ENCODE results near the gene C10orf143. TPM values are rescaled to one million over a fixed set of nuclear protein-coding genes. Genes with fewer than 3 reads are reported as not detected.

The C10orf143 gene
- total RNA-seq, 1 donor from 2014 or later = 1.6 TPM

DNA sequence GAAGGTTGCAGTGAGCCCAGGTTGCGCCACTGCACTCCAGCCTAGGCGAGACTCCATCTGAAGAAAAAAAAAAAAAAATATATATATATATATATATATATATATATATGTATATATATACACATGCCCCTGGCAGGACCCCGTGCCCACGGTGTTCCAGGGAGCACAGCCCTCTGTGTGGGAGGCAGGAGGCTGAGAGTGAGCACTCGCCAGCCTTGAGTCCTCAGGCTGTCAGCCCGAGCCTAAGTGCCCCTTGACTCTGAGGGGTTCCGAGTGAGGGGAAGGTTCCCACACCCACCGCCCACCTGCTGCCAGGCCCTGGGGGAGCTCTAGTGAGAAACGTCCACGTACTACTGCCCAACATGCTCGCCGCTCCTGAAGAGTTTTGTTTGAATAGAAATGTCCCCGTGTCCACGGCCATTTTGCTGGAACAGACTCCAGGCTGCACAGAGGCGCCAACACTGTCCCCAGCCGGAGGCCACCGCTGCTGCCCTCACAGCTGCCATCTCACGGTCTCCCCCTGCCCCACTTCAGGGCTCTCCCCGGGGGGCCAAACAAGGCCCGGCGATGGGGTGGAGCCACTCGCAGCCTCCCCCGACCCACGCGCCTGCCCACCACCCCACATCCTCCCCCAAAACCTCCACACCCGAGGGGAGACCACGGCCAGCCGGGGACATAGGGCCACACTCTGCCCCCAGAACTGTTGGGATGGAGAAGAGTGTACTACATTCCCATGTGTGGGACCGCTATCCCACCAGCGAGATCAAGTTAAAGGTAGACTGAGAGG, 83.8 kb downstream of the C10orf143 start:
- Mint-ChIP-seq H3K27me3 (ENCODE audit: insufficient read depth, low read depth) (peaks cover 4% of the 10 kb centered on the region), H3K9me3 (peaks cover 4% of the 10 kb centered on the region), H3K27ac (no peak overlapping the region), H3K36me3 (no peaks in the 10 kb centered on the region), H3K4me1 (peaks cover 2% of the 10 kb centered on the region), H3K4me3 (no peak overlapping the region)
- Histone ChIP-seq H3K27ac (no peak overlapping the region), H3K9me3 (ENCODE audit: low read depth) (no peaks in the 10 kb centered on the region), H3K4me3 (no peak overlapping the region), H3K9ac (no peak overlapping the region), H3K79me2 (ENCODE audit: low read depth) (no peaks in the 10 kb centered on the region), H3K36me3 (no peaks in the 10 kb centered on the region), H3F3A (ENCODE audit: low read depth) (no peaks in the 10 kb centered on the region), H4K20me1 (ENCODE audit: low read depth) (no peaks in the 10 kb centered on the region), H3K27me3 (no peaks in the 10 kb centered on the region), H3K4me1 (no peaks in the 10 kb centered on the region), H2AFZ (replicated peaks) (no peak overlapping the region), H3K4me2 (no peak overlapping the region)
- no peak for TF ChIP-seq EZH2phosphoT487 (IDR thresholded peaks at IDR 0.05)
- TF ChIP-seq, protein P1, sequence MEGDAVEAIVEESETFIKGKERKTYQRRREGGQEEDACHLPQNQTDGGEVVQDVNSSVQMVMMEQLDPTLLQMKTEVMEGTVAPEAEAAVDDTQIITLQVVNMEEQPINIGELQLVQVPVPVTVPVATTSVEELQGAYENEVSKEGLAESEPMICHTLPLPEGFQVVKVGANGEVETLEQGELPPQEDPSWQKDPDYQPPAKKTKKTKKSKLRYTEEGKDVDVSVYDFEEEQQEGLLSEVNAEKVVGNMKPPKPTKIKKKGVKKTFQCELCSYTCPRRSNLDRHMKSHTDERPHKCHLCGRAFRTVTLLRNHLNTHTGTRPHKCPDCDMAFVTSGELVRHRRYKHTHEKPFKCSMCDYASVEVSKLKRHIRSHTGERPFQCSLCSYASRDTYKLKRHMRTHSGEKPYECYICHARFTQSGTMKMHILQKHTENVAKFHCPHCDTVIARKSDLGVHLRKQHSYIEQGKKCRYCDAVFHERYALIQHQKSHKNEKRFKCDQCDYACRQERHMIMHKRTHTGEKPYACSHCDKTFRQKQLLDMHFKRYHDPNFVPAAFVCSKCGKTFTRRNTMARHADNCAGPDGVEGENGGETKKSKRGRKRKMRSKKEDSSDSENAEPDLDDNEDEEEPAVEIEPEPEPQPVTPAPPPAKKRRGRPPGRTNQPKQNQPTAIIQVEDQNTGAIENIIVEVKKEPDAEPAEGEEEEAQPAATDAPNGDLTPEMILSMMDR (IDR thresholded peaks at IDR 0.05) = no peak
- DNase-seq (ENCODE audit: low spot score) = no peak

DNA sequence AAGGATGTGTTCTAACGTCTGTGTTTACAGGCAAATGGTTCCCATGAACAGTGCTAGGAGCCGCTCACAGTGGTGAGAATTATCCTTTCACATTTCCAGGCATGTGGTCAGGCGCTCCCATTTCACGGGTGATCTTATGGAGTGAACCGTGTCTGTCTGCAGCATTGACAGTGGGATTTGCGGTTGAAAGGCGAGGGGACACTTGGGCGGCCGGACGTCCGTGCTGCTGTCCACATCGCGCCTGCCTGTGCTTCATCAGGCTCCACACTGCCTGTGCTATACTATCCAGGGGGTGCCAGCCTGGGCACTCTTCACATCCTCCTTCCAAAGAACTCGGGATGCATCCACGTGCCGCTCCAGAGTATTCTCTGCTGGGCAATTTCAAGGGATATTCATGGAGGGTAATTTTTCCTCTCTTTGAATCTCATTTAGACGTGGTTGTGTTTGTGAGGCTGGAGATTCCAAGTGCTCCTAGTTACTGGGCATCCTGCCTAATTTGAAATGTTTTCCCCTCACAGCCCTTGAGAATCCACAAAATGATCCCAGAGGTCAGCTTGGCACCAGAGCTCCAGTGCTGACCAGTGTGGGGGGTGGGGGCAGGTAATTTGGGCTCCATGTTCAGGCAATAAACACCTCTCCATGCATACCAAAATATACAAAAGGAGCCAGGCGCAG, 84.7 kb downstream of the C10orf143 start:
- Histone ChIP-seq H2AFZ (replicated peaks) (no peak overlapping the region), H3K4me1 (no peaks in the 10 kb centered on the region), H3F3A (ENCODE audit: low read depth) (no peaks in the 10 kb centered on the region), H3K9me3 (ENCODE audit: low read depth) (no peaks in the 10 kb centered on the region), H3K79me2 (ENCODE audit: low read depth) (no peaks in the 10 kb centered on the region), H3K4me3 (no peak overlapping the region), H4K20me1 (ENCODE audit: low read depth) (no peaks in the 10 kb centered on the region), H3K36me3 (no peaks in the 10 kb centered on the region), H3K27me3 (no peaks in the 10 kb centered on the region), H3K9ac (no peak overlapping the region), H3K27ac (no peak overlapping the region), H3K4me2 (no peak overlapping the region)
- H3K27me3 Mint-ChIP-seq (ENCODE audit: insufficient read depth, low read depth) = peaks cover 4% of the 10 kb centered on the region
- no peak overlapping the region for H3K27ac Mint-ChIP-seq
- no peak overlapping the region for H3K4me3 Mint-ChIP-seq
- peaks cover 4% of the 10 kb centered on the region for H3K9me3 Mint-ChIP-seq
- no peaks in the 10 kb centered on the region for H3K36me3 Mint-ChIP-seq
- TF ChIP-seq, protein P1 (IDR thresholded peaks at IDR 0.05) = no peak
- TF ChIP-seq EZH2phosphoT487 (IDR thresholded peaks at IDR 0.05) (no peak), EZH2 (IDR thresholded peaks at IDR 0.05) (no peak)
- H3K4me1 Mint-ChIP-seq = peaks cover 2% of the 10 kb centered on the region
- no peak for DNase-seq (ENCODE audit: low spot score)

DNA sequence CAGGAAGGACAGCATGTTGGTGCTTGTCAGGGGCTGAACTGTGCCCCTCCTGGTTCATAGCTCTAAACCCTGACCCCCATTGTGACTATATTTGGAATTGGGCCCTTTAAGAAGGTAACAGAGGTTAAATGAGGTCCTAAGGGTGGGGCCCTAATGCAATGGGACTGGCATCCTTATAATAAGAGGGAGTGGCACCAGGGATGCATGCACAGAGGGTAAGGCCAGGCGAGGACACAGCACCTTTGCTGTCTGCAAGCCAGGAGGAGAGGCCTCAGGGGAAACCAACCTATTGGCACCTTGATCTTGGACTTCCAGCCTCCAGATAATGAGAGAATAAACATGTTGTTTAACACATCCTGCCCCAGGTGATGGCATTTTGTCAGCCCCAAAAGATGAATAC, 85.3 kb downstream of the C10orf143 start:
- no peak for TF ChIP-seq EZH2 (IDR thresholded peaks at IDR 0.05)
- TF ChIP-seq, protein P1 (IDR thresholded peaks at IDR 0.05) = no peak
- TF ChIP-seq EZH2phosphoT487 (IDR thresholded peaks at IDR 0.05) = no peak
- no peaks in the 10 kb centered on the region for H3K36me3 Mint-ChIP-seq
- Histone ChIP-seq H3K79me2 (ENCODE audit: low read depth) (no peaks in the 10 kb centered on the region), H3K4me1 (no peaks in the 10 kb centered on the region), H3K4me2 (no peak overlapping the region), H3F3A (ENCODE audit: low read depth) (no peaks in the 10 kb centered on the region), H2AFZ (replicated peaks) (no peak overlapping the region), H3K27me3 (no peaks in the 10 kb centered on the region), H3K9ac (no peak overlapping the region), H3K4me3 (no peak overlapping the region), H4K20me1 (ENCODE audit: low read depth) (no peaks in the 10 kb centered on the region), H3K9me3 (ENCODE audit: low read depth) (no peaks in the 10 kb centered on the region), H3K27ac (no peak overlapping the region), H3K36me3 (no peaks in the 10 kb centered on the region)
- peaks cover 2% of the 10 kb centered on the region for H3K4me1 Mint-ChIP-seq
- H3K4me3 Mint-ChIP-seq = no peak overlapping the region
- no peak for DNase-seq (ENCODE audit: low spot score)
- H3K27me3 Mint-ChIP-seq (ENCODE audit: insufficient read depth, low read depth) = peaks cover 4% of the 10 kb centered on the region
- H3K9me3 Mint-ChIP-seq = peaks cover 4% of the 10 kb centered on the region
- H3K27ac Mint-ChIP-seq = no peak overlapping the region
